Tibial nerve (tissue), 4 donors: ENCODE data around the gene COX7A2. TPM values are rescaled to one million over a fixed set of nuclear protein-coding genes. Genes with fewer than 3 reads are reported as not detected.

Experiments used
- DNase-seq, 2 donors: peaks; one replicate each; pipeline ENCODE4 v3.0.0-alpha.2; 2019; ENCODE audit warnings: low spot score in 2 of 2
- H3K27ac ChIP-seq, 4 donors: fragments of 200-600 bp; sonication (generic) in 3 of 4; one replicate each; pipeline ENCODE4 v1.5.1; 2017 to 2019; ENCODE audit warnings: mild to moderate bottlenecking in 1 of 4
- H3K27me3 ChIP-seq, 2 donors: fragments of 200-600 bp; sonication (generic) in 1 of 2; one replicate each; pipeline versions ENCODE4 v1.5.1 to v1.6.0; 2017 to 2019
- H3K36me3 ChIP-seq, 3 donors: fragments of 200-600 bp; sonication (generic); one replicate each; pipeline ENCODE4 v1.5.1; 2018 to 2019
- H3K4me1 ChIP-seq, 4 donors: fragments of 200-600 bp; sonication (generic) in 3 of 4; one replicate each; pipeline ENCODE4 v1.5.1; 2017 to 2019
- H3K4me3 ChIP-seq, 4 donors: fragments of 200-600 bp; sonication (generic) in 3 of 4; one replicate each; pipeline ENCODE4 v1.5.1; 2017 to 2019; ENCODE audit warnings: mild to moderate bottlenecking in 1 of 4, moderate library complexity in 1 of 4
- H3K9me3 ChIP-seq, 4 donors: fragments of 200-600 bp; sonication (generic) in 3 of 4; one replicate each; pipeline ENCODE4 v1.5.1; 2017 to 2019
- CTCF ChIP-seq, 5 experiments: fragments of 200-600 bp in 3 of 5; fragments of 450-650 bp in 2 of 5; sonication (generic) in 3 of 5; IDR thresholded peaks; one replicate each; pipeline ENCODE4 v1.5.1; 2016 to 2019; ENCODE audit warnings: antibody characterized with exemption in 5 of 5, mild to moderate bottlenecking in 3 of 5, moderate library complexity in 2 of 5
- EP300 ChIP-seq, 2 donors: sonication (generic); formaldehyde crosslinking; IDR thresholded peaks; one replicate each; pipeline ENCODE4 v1.6.1; 2017; ENCODE audit warnings: antibody characterized with exemption in 2 of 2, mild to moderate bottlenecking in 1 of 2
- POLR2A ChIP-seq, 2 donors: fragments of 450-650 bp; IDR thresholded peaks; one replicate each; pipeline ENCODE4 v1.6.1; 2017; ENCODE audit warnings: antibody characterized with exemption in 2 of 2, mild to moderate bottlenecking in 2 of 2, moderate library complexity in 2 of 2
- WGBS, 2 donors: methylation state at CpG; one replicate each; pipeline ENCODE4 v1.1.5; 2018; 5-methylcytosine and 5-hydroxymethylcytosine counted together
- total RNA-seq, 4 donors: library from RNA; depleted of rRNA; stranded (reverse); fragments of >200 nt; gene quantifications; one replicate each; pipeline ENCODE4 v1.1.0, GENCODE V29; 2016

The COX7A2 gene
- total RNA-seq, 4 donors from 2014 or later: 178 to 529 (median 230) TPM

GRCh38 chr6:75203721-75204120 lies 39.9 kb downstream of the COX7A2 start:
- no peak for TF ChIP-seq EP300 (IDR thresholded peaks at IDR 0.05)
- no peak for TF ChIP-seq POLR2A (IDR thresholded peaks at IDR 0.05)
- no peak for TF ChIP-seq CTCF (IDR thresholded peaks at IDR 0.05)
- H3K4me1 ChIP-seq: peaks cover 0 to 87% (median 15%) of the 10 kb centered on the region in 4 donors
- peak overlapping the region; percentile 16 to 96 (median 78) for H3K27ac ChIP-seq

GRCh38 chr6:75202676-75203131 lies 40.9 kb downstream of the COX7A2 start:
- H3K4me3 ChIP-seq: peak overlapping the region; percentile 4 to 78 (median 33)
- H3K27ac ChIP-seq: peak overlapping the region; percentile 54 to 96 (median 78)
- no peaks in the 10 kb centered on the region for H3K36me3 ChIP-seq
- peaks cover 0 to 5% of the 10 kb centered on the region in 2 donors for H3K27me3 ChIP-seq
- TF ChIP-seq CTCF (IDR thresholded peaks at IDR 0.05): no peak
- no peaks in the 10 kb centered on the region for H3K9me3 ChIP-seq
- peaks cover 0 to 80% (median 10%) of the 10 kb centered on the region in 4 donors for H3K4me1 ChIP-seq
- DNase-seq: peak in 1 of 2 donors; percentile 21
- 36 to 48% methylated on average over 12 of the region's 12 CpGs for WGBS, 2 donors

More at GRCh38 chr6:75203721-75204120, 39.9 kb downstream of the COX7A2 start:
- Histone ChIP-seq H3K9me3 (no peaks in the 10 kb centered on the region), H3K36me3 (no peaks in the 10 kb centered on the region), H3K27me3 (peaks cover 0 to 5% of the 10 kb centered on the region in 2 donors), H3K4me3 (peak overlapping the region in 3 of 4 donors; percentile 36 to 78 (median 64))
- WGBS, 2 donors: 15 to 21% methylated on average over 5 of the region's 5 CpGs
- DNase-seq: peak in 1 of 2 donors; percentile 23

GRCh38 chr6:75201901-75202672 lies 41.5 kb downstream of the COX7A2 start:
- peak; percentile 33 to 46 for DNase-seq
- Histone ChIP-seq H3K36me3 (no peaks in the 10 kb centered on the region), H3K27me3 (peaks cover 0 to 5% of the 10 kb centered on the region in 2 donors), H3K9me3 (no peaks in the 10 kb centered on the region), H3K4me1 (peaks cover 0 to 74% (median 7%) of the 10 kb centered on the region in 4 donors), H3K4me3 (peak overlapping the region; percentile 4 to 78 (median 33)), H3K27ac (peak overlapping the region; percentile 54 to 96 (median 78))
- WGBS, 2 donors: 9 to 22% methylated on average over 23 to 35 of the region's 46 CpGs
- TF ChIP-seq POLR2A (IDR thresholded peaks at IDR 0.05) (no peak), EP300 (IDR thresholded peaks at IDR 0.05) (peak in 1 of 2 donors; percentile 7), CTCF (IDR thresholded peaks at IDR 0.05) (peak in 2 of 5 experiments; percentile 11 to 23)

GRCh38 chr6:75201021-75201420 lies 42.6 kb downstream of the COX7A2 start:
- Histone ChIP-seq H3K36me3 (no peaks in the 10 kb centered on the region), H3K27ac (peak overlapping the region in 2 of 4 donors; percentile 93 to 96), H3K4me3 (peak overlapping the region in 1 of 4 donors; percentile 78)

More at GRCh38 chr6:75201021-75201420, 42.6 kb downstream of the COX7A2 start:
- no peak for DNase-seq
- WGBS, 2 donors: 8 to 12% methylated on average over 1 of the region's 1 CpG
- Histone ChIP-seq H3K4me1 (peaks cover 0 to 64% (median 4%) of the 10 kb centered on the region in 4 donors), H3K27me3 (peaks cover 0 to 5% of the 10 kb centered on the region in 2 donors), H3K9me3 (peaks cover 0 to under 1% (median 0%) of the 10 kb centered on the region in 4 donors)
- TF ChIP-seq CTCF (IDR thresholded peaks at IDR 0.05) (no peak), POLR2A (IDR thresholded peaks at IDR 0.05) (no peak), EP300 (IDR thresholded peaks at IDR 0.05) (no peak)
